ENCODE measurements around the gene SOCS3.

SOCS3 gene

GRCh38 chr17:78368854-78369495 lies 9.1 kb upstream of the SOCS3 start:
- in situ Hi-C loops (cut with MboI; ENCODE audit: low sequenced_read_pairs) = no loop called here

GRCh38 chr17:78368348-78368747 lies 8.5 kb upstream of the SOCS3 start:
- in situ Hi-C loops (cut with MboI; ENCODE audit: low sequenced_read_pairs) = no loop called here

DNA sequence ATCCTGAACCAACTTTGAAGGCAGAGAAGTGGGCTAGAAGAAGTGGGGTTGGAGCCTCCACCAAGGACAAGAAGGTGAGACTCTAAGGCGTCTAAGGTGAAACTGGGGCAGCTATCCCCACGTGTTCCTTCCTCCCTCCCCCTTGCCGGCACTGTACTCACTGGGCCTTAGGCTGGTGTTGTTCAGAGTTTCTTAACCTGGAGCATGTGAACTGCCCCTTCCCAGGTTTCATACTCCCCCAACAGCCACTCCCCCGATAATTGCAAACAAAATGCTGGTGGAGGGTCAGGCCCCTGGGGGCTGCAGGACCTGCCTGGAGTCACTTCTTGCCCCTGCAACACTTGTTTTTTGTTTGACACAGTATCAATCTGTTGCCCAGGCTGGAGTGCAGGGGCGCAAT lies 7.3 kb upstream of the SOCS3 start:
- in situ Hi-C loops (cut with MboI; ENCODE audit: low sequenced_read_pairs) = no loop called here

- in situ Hi-C loops (cut with MboI; ENCODE audit: low sequenced_read_pairs) = no loop called here
Measured at GRCh38 chr17:78366109-78366848, 6.4 kb upstream of the SOCS3 start.

GRCh38 chr17:78365561-78366108 lies 5.8 kb upstream of the SOCS3 start:
- in situ Hi-C loops (cut with MboI; ENCODE audit: low sequenced_read_pairs) = no loop called here

DNA sequence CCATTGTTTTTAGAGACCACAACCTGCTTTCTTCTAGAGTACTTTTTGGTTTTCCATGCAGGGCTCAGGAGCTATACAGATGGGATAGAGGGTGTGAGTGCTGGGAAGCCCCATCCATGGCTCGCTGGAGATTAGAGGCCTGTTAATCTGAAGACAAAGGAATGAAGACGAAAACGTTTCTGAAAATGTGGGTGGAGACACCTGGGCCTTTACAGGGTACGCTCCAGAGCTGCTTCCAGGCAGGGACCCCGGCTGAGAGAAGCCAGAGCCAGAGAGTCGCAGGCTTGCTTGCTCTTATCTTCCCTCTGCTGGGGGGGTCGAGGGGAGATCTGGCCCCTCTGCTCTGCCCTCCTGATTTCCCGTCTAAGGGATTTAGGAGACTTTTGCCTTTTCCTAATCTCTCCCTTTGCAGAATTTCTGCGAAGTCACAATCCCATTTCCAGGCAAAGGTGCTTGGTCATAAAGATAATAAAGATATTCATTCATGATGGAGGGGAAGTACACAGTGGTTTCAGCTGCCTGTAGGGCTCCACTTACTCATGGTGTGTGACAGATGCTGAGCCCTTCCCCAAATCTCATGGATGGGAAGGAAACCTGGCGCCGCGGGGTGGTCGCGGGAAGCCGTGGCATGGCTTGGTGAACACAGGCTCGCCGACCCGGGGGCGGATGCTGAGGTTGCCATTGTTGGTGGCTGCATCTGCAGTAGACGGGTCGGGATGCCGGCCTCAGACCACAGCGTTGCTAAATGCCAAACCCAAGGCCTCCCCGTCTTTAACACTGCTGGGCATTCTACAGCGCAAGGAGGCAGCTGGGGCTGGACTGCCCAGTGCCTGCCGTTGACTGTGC lies 4.8 kb upstream of the SOCS3 start:
- in situ Hi-C loops (cut with MboI; ENCODE audit: low sequenced_read_pairs) = loop anchor here (5.0 kb wide), 1 partner anchor 58 kb away; no protein-coding TSS in a partner anchor

GRCh38 chr17:78362671-78363070 lies 2.8 kb upstream of the SOCS3 start:
- in situ Hi-C loops (cut with MboI; ENCODE audit: low sequenced_read_pairs) = loop anchor here (5.0 kb wide), 1 partner anchor 60 kb away; no protein-coding TSS in a partner anchor

DNA sequence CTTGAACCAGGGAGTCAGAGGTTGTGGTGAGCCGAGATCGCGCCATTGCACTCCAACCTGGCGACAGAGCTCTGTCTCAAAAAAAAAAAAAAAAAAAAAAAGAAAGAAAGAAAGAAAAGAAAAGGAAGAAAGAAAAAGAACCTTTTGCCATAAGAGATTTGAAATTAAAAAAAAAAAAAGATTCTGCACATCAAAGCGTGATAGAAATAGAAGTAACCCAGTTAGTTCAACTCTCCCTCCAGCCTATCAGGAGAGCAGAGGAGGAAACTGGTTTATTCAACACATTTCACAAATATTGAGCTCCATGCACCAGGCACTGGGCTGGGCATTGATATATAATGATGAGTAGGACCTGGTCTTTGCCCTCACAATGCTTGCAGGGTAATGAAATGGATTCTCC lies 2.4 kb upstream of the SOCS3 start:
- in situ Hi-C loops (cut with MboI; ENCODE audit: low sequenced_read_pairs) = loop anchor here (5.0 kb wide), 1 partner anchor 60 kb away; no protein-coding TSS in a partner anchor

GRCh38 chr17:78361225-78361701 lies 1.4 kb upstream of the SOCS3 start:
- in situ Hi-C loops (cut with MboI; ENCODE audit: low sequenced_read_pairs) = loop anchor here (5.0 kb wide), 1 partner anchor 61 kb away; no protein-coding TSS in a partner anchor

DNA sequence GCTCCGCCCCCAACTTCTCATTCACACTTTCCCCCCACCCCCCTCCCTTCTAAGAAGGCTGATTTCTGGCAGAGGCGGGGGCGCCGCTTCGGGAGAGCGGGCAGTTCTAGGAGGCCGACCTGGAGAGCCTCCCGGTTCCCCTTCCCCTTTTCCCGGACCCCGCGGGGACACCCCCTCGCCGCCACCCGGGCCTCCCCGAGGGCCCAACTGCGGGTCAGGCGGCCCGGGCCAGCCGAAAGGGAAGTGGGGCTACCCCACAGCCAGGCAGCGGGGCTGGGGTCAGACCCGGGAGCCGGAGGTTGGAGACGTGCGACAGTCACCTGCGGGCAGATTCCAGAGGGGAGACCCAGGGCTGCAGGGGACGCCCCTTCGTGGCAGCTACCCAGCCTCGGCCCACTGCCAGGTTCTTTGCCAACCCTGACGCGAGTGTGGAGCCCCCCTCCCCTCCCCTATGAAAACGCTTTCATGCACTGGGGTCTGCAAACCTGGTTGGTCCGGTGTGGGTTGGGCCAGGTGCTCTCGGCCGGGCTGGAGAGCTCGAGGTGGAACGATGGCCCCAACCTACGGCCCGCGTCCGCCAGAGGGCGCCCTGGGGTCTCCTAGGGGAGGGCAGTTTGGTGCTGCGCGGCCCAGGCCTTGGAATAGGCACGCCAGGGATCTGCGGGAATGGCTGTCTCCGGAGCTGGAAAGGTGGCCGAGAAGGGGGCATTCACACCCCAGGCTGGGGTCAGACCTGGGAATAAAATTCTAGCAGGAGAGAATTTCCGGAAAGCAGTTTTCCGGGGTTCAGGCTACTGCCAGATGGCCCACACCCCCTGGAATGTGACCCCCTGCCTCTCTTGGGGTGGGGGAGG lies 721 bp upstream of the SOCS3 start:
- in situ Hi-C loops (cut with MboI; ENCODE audit: low sequenced_read_pairs) = loop anchor here (5.0 kb wide), 1 partner anchor 62 kb away; no protein-coding TSS in a partner anchor

DNA sequence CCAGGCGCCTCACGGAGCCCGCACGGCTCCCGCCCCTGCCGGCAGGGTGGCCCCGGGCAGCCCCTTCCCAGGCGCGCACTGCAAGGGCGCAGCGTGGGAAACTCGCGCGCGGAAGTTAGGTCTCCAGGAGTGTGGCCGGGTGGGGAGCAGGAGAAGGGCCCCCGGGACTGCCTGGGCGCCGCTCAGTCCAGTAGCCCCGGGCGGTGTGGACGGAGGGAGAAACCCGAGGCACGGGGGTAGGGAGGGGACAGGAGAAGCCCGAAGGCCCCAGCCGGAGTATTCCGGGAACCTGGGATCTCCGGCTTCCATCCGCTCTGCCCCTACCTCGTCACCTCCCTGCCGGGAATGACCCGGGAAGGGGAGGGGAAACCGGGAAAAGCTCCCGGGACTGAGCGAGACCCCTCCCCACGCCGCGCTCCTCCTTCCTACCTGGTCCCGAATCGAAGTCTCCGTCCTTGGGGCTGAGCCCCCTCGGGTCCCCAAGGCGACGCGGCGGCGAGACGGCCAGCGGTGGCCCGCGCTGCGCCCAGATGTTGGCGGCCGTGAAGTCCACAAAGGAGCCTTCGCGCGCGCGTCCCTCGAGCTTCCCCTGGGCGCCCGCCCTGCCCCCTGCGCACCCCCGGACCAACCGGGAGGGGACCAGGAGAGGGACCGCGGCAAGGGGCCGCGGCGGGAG lies 418 bp downstream of the SOCS3 start:
- in situ Hi-C loops (cut with MboI; ENCODE audit: low sequenced_read_pairs) = no loop called here

- in situ Hi-C loops (cut with MboI; ENCODE audit: low sequenced_read_pairs) = no loop called here
Measured at GRCh38 chr17:78358538-78359320, 1.1 kb downstream of the SOCS3 start.

GRCh38 chr17:78357672-78358537 lies 2.0 kb downstream of the SOCS3 start:
- in situ Hi-C loops (cut with MboI; ENCODE audit: low sequenced_read_pairs) = no loop called here

GRCh38 chr17:78357177-78357586 lies 2.7 kb downstream of the SOCS3 start:
- in situ Hi-C loops (cut with MboI; ENCODE audit: low sequenced_read_pairs) = no loop called here

- in situ Hi-C loops (cut with MboI; ENCODE audit: low sequenced_read_pairs) = no loop called here
Measured at GRCh38 chr17:78356101-78356713, 3.7 kb downstream of the SOCS3 start.

DNA sequence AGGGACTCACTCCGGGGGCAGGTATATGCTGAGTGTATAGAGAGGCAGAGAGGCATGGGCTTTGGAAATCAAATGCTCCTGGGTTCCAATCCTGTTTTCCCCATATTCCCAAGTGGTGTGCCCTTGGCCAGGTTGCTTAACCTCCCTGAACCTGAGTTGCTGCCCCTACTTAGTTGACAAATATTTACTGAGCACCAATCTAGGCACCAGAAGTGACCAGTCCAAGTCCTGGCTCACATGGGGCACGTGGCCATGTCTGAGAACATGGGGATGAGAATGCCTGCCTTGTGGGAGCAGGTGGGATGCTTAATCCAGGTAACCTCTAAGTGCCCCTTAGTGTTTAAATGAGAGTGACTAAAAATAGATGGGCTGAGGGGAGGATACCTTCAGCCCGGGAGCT lies 4.2 kb downstream of the SOCS3 start:
- in situ Hi-C loops (cut with MboI; ENCODE audit: low sequenced_read_pairs) = no loop called here

DNA sequence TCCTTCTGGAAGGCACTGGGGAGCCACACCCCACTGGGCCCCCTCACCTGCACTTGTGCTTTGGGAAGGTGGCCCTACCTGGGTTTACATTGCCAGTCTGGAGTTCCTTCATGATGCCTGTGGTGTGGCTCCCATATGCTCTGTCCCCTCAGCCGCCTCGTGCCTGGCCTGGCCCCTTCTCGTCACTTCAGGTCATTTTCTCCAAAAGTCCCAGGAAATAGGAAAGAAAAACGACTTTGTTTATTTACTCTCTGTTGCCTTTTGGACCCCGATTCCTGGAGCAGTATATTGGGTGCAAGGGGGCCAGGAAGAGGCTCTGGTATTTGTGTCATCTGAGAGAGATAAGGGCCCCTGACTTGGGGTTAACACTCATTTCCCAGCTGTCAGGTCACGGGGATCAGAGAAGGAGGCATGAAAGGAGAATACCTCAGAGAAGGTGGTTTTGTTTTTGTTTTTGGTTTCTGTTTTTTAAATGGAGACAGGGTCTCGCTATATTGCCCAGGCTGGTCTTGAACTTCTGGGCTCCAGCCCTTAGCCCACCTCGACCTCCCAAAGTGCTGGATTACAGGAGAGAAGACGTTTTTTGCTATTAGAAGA lies 4.7 kb downstream of the SOCS3 start:
- in situ Hi-C loops (cut with MboI; ENCODE audit: low sequenced_read_pairs) = no loop called here
